RWPE2 (cell line): Measurements from ENCODE around the gene FASN.

Experiments
- ATAC-seq: fragments of 200-7000 bp; cut with Tn5 transposase; 3 replicates; pipeline ENCODE4 v1.9.1; 2021; ENCODE audit warnings: low read depth
- DNase-seq: peaks from one replicate; pipeline ENCODE4 v3.0.0-alpha.2; 2020; ENCODE audit warnings: low spot score
- H3K27ac ChIP-seq: fragments of 450-650 bp; 2 replicates; pipeline ENCODE4 v1.5.1; 2017; ENCODE audit warnings: mild to moderate bottlenecking; ENCODE audit not compliant: poor library complexity, severe bottlenecking
- H3K27me3 ChIP-seq: fragments of 250-450 bp; sonication (Bioruptor Pico); 2 replicates; pipeline ENCODE4 v1.5.1; 2021; ENCODE audit warnings: mild to moderate bottlenecking, moderate library complexity; ENCODE audit not compliant: insufficient read depth, poor library complexity, severe bottlenecking
- H3K36me3 ChIP-seq: fragments of 250-450 bp; sonication (Bioruptor Pico); 2 replicates; pipeline ENCODE4 v1.5.1; 2020; ENCODE audit warnings: low read depth, mild to moderate bottlenecking, moderate library complexity
- H3K4me1 ChIP-seq: fragments of 250-450 bp; sonication (Bioruptor Pico); 2 replicates; pipeline ENCODE4 v1.5.1; 2021; ENCODE audit warnings: mild to moderate bottlenecking, moderate library complexity; ENCODE audit not compliant: insufficient read depth, poor library complexity, severe bottlenecking
- H3K4me3 ChIP-seq: fragments of 250-450 bp; sonication (Bioruptor Pico); 2 replicates; pipeline ENCODE4 v1.5.1; 2021; ENCODE audit warnings: mild to moderate bottlenecking, moderate library complexity; ENCODE audit not compliant: severe bottlenecking
- H3K9me3 ChIP-seq: fragments of 250-450 bp; sonication (Bioruptor Pico); 2 replicates; pipeline ENCODE4 v1.5.1; 2021; ENCODE audit warnings: mild to moderate bottlenecking, moderate library complexity; ENCODE audit not compliant: severe bottlenecking
- TF ChIP-seq, protein P1 (sequence below): fragments of 450-650 bp; IDR thresholded peaks from one replicate; pipeline ENCODE4 v1.5.1; 2017; ENCODE audit warnings: mild to moderate bottlenecking, moderate library complexity; ENCODE audit not compliant: poor library complexity, severe bottlenecking

FASN gene

GRCh38 chr17:82097919-82098168, 192 bp downstream of the FASN start:
- H3K4me3 ChIP-seq, result peak overlapping the region; percentile 98
- no peaks in the 10 kb centered on the region for H3K9me3 ChIP-seq
- H3K27me3 ChIP-seq, result no peaks in the 10 kb centered on the region
- DNase-seq (no peak), ATAC-seq (no peak)
- peaks cover 12% of the 10 kb centered on the region for H3K4me1 ChIP-seq
- peaks cover 43% of the 10 kb centered on the region for H3K36me3 ChIP-seq
- peak overlapping the region; percentile 84 for H3K27ac ChIP-seq
- TF ChIP-seq, protein P1, sequence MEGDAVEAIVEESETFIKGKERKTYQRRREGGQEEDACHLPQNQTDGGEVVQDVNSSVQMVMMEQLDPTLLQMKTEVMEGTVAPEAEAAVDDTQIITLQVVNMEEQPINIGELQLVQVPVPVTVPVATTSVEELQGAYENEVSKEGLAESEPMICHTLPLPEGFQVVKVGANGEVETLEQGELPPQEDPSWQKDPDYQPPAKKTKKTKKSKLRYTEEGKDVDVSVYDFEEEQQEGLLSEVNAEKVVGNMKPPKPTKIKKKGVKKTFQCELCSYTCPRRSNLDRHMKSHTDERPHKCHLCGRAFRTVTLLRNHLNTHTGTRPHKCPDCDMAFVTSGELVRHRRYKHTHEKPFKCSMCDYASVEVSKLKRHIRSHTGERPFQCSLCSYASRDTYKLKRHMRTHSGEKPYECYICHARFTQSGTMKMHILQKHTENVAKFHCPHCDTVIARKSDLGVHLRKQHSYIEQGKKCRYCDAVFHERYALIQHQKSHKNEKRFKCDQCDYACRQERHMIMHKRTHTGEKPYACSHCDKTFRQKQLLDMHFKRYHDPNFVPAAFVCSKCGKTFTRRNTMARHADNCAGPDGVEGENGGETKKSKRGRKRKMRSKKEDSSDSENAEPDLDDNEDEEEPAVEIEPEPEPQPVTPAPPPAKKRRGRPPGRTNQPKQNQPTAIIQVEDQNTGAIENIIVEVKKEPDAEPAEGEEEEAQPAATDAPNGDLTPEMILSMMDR, result no peak

DNA sequence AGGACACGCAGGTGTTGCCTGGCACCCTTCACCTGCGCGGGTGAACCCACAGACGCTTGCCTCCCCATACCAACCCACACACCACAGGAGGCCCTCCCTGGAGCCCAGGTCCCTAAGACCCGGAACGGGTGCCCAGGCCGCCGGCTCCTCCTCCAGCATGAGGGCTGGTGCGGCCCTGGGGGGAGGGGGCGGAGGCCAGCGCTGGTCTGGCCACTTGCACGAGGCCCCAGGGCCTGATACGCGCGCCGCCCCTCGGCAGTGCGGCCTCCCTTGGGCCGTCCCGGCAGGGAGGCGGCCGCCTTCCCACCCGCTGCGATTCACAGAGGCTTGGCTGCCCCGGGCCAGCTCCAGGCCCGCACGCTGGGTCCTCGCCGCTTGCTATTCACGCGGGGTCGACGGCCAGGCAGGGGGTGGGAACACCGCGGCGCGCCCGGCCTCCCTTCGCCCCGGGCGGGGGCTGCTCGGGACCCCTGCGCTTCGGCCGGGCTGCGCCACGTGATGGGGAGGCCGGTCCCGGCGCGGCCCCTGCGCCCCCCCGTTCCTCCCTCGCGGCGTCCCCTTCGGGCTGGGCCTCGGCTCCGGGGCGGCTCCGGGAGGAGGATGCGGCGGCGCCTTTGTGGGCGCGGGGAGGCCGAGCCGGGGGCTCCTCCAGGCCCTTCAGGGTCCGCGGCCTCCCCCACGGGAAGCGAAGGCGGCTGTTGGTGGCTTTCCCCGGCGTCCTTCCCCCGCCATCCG, 685 bp downstream of the FASN start:
- Histone ChIP-seq H3K27me3 (no peaks in the 10 kb centered on the region), H3K4me3 (peak overlapping the region; percentile 98), H3K9me3 (no peaks in the 10 kb centered on the region), H3K36me3 (peaks cover 48% of the 10 kb centered on the region), H3K27ac (peak overlapping the region; percentile 84), H3K4me1 (peaks cover 12% of the 10 kb centered on the region)
- DNase-seq, result no peak
- no peak; the same call in 2 of the 3 replicates for ATAC-seq
- TF ChIP-seq, protein P1, result no peak

DNA sequence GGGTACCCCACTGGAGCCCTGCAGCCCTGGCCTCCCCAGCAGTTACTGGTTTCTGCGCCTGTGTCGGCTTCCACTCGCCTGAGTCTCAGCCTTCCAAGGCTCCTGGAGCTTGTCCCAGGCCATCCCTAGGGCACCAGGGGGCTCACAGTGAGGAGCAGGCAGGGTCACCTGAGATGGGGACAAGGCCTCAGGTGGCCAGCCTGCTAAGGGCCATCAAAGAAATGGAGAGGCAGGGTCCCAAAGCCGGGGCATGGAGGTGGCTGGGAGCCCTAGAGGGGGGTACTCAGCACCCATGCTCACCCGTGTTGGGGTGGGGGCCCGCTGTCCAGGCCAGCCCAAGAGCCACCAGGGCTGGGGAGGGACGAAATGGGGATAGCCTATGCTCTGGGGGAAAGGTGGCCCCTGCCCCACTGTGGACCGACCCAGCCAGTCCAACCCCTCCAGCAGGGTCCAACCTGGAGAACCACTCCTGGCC, 1.3 kb downstream of the FASN start:
- TF ChIP-seq, protein P1, result no peak
- H3K4me3 ChIP-seq, result peak overlapping the region; percentile 98
- H3K27ac ChIP-seq, result peak overlapping the region; percentile 84
- peaks cover 54% of the 10 kb centered on the region for H3K36me3 ChIP-seq
- no peak for DNase-seq
- H3K27me3 ChIP-seq, result no peaks in the 10 kb centered on the region
- no peaks in the 10 kb centered on the region for H3K9me3 ChIP-seq
- H3K4me1 ChIP-seq, result peaks cover 12% of the 10 kb centered on the region
- ATAC-seq, result no peak

DNA sequence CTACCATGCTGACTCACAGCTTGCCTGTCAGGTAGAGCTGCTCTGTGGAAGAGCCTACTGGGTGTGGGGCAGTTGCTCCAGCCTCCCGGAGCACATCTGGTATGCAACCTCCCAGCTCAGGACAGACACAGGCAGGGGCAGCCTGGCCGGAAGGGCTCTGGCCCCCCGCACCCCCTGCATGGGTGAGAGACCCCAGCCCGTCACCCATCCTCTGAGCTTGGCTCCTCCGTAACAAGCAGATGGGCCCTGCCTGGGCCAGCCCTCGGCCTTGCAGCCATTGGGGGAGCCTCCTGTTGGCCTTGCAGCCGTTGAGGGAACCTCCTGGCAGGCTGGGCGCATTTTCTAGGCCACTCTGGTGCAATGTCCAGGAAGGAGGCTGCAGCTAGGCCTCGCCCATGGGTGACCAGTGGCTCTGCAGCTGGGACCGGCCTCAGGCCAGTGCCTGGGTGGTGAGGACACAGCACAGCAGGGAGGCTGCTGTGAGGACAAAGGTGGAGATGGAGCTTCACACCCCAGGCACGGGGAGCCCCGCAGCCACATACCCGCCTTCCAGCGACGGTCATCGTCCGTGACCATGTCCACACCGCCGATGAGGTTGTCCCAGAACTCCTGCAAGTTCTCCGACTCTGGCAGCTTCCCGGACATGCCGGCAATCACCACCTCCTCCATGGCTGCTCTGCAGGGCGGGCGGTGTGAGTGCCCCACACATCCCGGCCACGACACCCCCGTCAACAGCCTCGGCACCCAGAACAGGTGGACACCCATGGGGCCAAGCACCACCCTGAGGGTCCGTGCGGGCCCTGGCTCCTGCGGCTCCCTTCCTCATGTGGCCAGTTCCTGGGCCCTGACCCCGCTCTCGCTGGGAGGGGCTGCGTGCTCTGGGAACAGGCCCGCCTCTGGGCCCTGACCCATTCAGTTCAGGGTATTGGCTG, 2.0 kb downstream of the FASN start:
- Histone ChIP-seq H3K9me3 (no peaks in the 10 kb centered on the region), H3K27ac (peak overlapping the region; percentile 84), H3K27me3 (no peaks in the 10 kb centered on the region), H3K4me3 (peak overlapping the region; percentile 98), H3K4me1 (peaks cover 12% of the 10 kb centered on the region), H3K36me3 (peaks cover 61% of the 10 kb centered on the region)
- ATAC-seq (peak; percentile 22), DNase-seq (no peak)
- TF ChIP-seq, protein P1, result no peak
